ENCODE data around the gene TEX48. TPM values are rescaled to one million over a fixed set of nuclear protein-coding genes. Genes with fewer than 3 reads are reported as not detected.

Gene TEX48
- total RNA-seq, 1 experiment from 2014 or later: not detected

GRCh38 chr9:114693248-114693855, 11.4 kb upstream of the TEX48 start:
- Mint-ChIP-seq H3K9me3 (ENCODE audit: unreplicated experiment) (no peaks in the 10 kb centered on the region), H3K4me3 (ENCODE audit: unreplicated experiment) (no peak overlapping the region), H3K36me3 (ENCODE audit: insufficient read depth, unreplicated experiment) (no peaks in the 10 kb centered on the region), H3K27me3 (ENCODE audit: insufficient read depth, unreplicated experiment) (peaks cover 11% of the 10 kb centered on the region), H3K27ac (ENCODE audit: unreplicated experiment) (no peak overlapping the region), H3K4me1 (ENCODE audit: low read depth, unreplicated experiment) (no peaks in the 10 kb centered on the region)
- CTCF ChIA-PET: interaction anchor here (1.0 to 1.1 kb wide), 2 partner anchors 40 to 288 kb away, joined by 3 to 4 read pairs; no protein-coding TSS in a partner anchor
- H3K4me1 ChIP-seq: no peaks in the 10 kb centered on the region
- H3K4me3 ChIP-seq (ENCODE audit: low read depth, low read length): no peak overlapping the region
- DNase-seq: no peak
- no peaks in the 10 kb centered on the region for H3K27me3 ChIP-seq (replicated peaks; ENCODE audit: control insufficient read depth, insufficient read depth, low read length)
- no peaks in the 10 kb centered on the region for H3K36me3 ChIP-seq (ENCODE audit: control insufficient read depth, insufficient read depth, low read length)
- no peaks in the 10 kb centered on the region for H3K9me3 ChIP-seq
- POLR2A ChIA-PET: no interaction called here
- intact Hi-C loops (cut with micrococcal nuclease; ENCODE audit: unreplicated experiment): no loop called here
- no TSS peak for BruUV-seq (replicated peaks)
- no peak for TF ChIP-seq CTCF (IDR thresholded peaks at IDR 0.05; ENCODE audit: insufficient read depth in 1 of 2, low read depth in 1 of 2, low read length in 1 of 2, severe bottlenecking in 1 of 2, unreplicated experiment in 1 of 2)

GRCh38 chr9:114691956-114692295, 9.9 kb upstream of the TEX48 start:
- no TSS peak for BruUV-seq (replicated peaks)
- Mint-ChIP-seq H3K9me3 (ENCODE audit: unreplicated experiment) (no peaks in the 10 kb centered on the region), H3K27ac (ENCODE audit: unreplicated experiment) (no peak overlapping the region), H3K4me1 (ENCODE audit: low read depth, unreplicated experiment) (no peaks in the 10 kb centered on the region), H3K4me3 (ENCODE audit: unreplicated experiment) (no peak overlapping the region), H3K36me3 (ENCODE audit: insufficient read depth, unreplicated experiment) (no peaks in the 10 kb centered on the region), H3K27me3 (ENCODE audit: insufficient read depth, unreplicated experiment) (peaks cover 11% of the 10 kb centered on the region)
- ChIA-PET CTCF (no interaction called here), POLR2A (no interaction called here)
- H3K9me3 ChIP-seq: no peaks in the 10 kb centered on the region
- no peaks in the 10 kb centered on the region for H3K4me1 ChIP-seq
- no peaks in the 10 kb centered on the region for H3K27me3 ChIP-seq (replicated peaks; ENCODE audit: control insufficient read depth, insufficient read depth, low read length)
- TF ChIP-seq CTCF (IDR thresholded peaks at IDR 0.05; ENCODE audit: insufficient read depth in 1 of 2, low read depth in 1 of 2, low read length in 1 of 2, severe bottlenecking in 1 of 2, unreplicated experiment in 1 of 2): no peak
- no peak for DNase-seq
- no peaks in the 10 kb centered on the region for H3K36me3 ChIP-seq (ENCODE audit: control insufficient read depth, insufficient read depth, low read length)
- H3K4me3 ChIP-seq (ENCODE audit: low read depth, low read length): no peak overlapping the region
- intact Hi-C loops (cut with micrococcal nuclease; ENCODE audit: unreplicated experiment): no loop called here

GRCh38 chr9:114691046-114691955, 9.3 kb upstream of the TEX48 start:
- H3K27me3 ChIP-seq (replicated peaks; ENCODE audit: control insufficient read depth, insufficient read depth, low read length): no peaks in the 10 kb centered on the region
- no peaks in the 10 kb centered on the region for H3K4me1 Mint-ChIP-seq (ENCODE audit: low read depth, unreplicated experiment)
- H3K27ac Mint-ChIP-seq (ENCODE audit: unreplicated experiment): no peak overlapping the region
- no peak overlapping the region for H3K4me3 Mint-ChIP-seq (ENCODE audit: unreplicated experiment)
- BruUV-seq (replicated peaks): no TSS peak
- H3K27me3 Mint-ChIP-seq (ENCODE audit: insufficient read depth, unreplicated experiment): peaks cover 11% of the 10 kb centered on the region
- no peaks in the 10 kb centered on the region for H3K36me3 ChIP-seq (ENCODE audit: control insufficient read depth, insufficient read depth, low read length)
- no peaks in the 10 kb centered on the region for H3K9me3 ChIP-seq
- ChIA-PET POLR2A (no interaction called here), CTCF (no interaction called here)
- DNase-seq: no peak
- no peaks in the 10 kb centered on the region for H3K9me3 Mint-ChIP-seq (ENCODE audit: unreplicated experiment)
- H3K4me1 ChIP-seq: no peaks in the 10 kb centered on the region
- intact Hi-C loops (cut with micrococcal nuclease; ENCODE audit: unreplicated experiment): no loop called here
- H3K4me3 ChIP-seq (ENCODE audit: low read depth, low read length): no peak overlapping the region
- no peaks in the 10 kb centered on the region for H3K36me3 Mint-ChIP-seq (ENCODE audit: insufficient read depth, unreplicated experiment)
- TF ChIP-seq CTCF (IDR thresholded peaks at IDR 0.05; ENCODE audit: insufficient read depth in 1 of 2, low read depth in 1 of 2, low read length in 1 of 2, severe bottlenecking in 1 of 2, unreplicated experiment in 1 of 2): no peak

All from Caco-2 (cell line).